T-helper 9 cell (primary cell): Measurements from ENCODE around the gene CAPN7.
A peak's percentile ranks its signal among the peaks of the same experiment; 100 is the strongest.
"Not testable (repeated sequence)": the region's sequence is repeated elsewhere in the genome, so short reads cannot be mapped to it uniquely, and the experiment has no call there.

Experiments
- DNase-seq: peaks from one replicate; pipeline ENCODE4 v3.0.0-alpha.2; 2020
- total RNA-seq, 2 donors: gene quantifications; one replicate each; lab custom pipeline; 2026; lab: John Stamatoyannopoulos, UW

The CAPN7 gene
- total RNA-seq = 69.3 to 128 reads per million in 2 donors

DNA sequence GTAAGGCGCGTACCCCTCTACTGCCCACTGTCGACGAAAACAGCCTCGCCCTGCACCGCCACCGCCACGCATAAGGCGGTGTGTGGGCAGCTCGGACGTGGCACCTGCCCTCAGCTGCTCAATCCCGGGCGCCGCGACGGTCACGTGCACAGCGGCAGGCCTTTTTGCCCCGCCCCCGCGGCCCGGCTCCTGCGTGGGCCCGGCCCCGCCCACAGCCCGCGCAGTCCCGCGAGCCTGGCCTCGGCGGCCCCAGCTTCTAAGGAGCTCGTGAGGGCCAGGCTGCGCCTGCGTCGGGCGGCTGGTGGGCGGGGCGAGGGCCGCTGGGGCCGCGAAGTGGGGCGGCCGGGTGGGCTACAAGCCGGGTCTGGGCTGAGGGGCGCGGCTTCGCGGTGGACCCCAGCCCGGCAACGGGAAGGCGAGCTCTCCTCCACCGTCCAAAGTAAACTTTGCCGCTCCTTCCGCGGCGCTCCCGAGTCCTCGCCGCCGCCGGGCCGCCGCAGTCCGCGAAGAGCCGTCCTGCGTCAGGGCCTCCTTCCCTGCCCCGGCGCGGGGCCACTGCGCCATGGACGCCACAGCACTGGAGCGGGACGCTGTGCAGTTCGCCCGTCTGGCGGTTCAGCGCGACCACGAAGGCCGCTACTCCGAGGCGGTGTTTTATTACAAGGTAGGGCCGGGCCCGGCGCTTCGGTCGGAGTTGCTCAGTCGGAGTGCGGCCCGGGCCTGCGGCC, at the start of gene CAPN7:
TSS of gene CAPN7 (plus strand) at position 313 of the 728 bp plus-strand sequence. CDS start at position 563, 250 bp downstream.
- DNase-seq = peak; percentile 92

DNA sequence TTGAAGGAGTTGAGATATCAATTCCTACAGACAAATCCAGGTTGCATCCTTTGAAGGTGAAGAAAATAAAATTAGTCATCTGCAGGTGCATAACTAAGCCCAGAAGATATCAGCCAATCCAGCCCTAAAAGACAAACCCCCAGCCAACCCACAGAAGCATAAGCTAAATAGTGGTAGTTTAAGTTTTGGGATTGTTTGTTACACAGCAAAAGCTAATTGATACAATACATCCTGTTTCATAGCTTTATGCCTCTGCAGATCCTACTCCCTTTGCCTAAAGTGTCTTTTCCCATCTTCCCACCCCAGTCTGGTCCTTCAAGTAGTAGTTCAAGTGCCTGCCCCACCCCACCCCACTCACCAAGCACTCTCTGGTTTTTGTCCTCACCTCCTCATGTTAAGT, 48.6 kb upstream of the CAPN7 start:
- DNase-seq = no peak

DNA sequence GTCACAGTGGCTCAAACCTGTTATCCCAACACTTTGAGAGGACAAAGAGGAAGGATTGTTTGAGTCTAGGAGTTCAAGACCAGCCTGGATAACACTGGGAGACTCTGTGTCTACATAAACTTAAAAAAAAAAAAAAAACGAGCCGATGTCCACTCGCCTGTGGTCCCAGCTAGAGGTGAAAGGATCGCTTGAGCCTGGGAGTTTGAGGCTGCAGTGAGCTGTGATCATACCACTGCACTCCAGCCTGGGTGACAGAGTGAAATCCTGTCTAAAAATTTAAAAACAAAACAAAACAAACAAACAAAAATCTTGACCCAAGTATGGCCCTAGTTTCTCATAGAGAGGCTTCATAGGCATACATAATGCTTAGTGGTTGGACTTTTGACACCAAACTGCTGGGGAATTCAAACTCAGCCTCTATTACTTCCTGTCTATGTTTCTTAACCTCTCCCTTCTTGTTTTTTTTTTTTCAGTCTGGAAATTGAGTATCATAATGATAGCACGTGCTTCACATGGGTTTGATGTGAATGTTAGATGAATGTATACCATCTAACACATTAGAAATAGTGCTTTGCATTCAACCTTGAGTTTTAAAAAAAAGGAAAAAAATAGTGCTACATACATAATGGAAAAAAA, 46.4 kb upstream of the CAPN7 start:
- DNase-seq = no peak

GRCh38 chr3:15160662-15161061, 45.4 kb upstream of the CAPN7 start:
- no peak for DNase-seq

GRCh38 chr3:15161133-15161532, 44.9 kb upstream of the CAPN7 start:
- DNase-seq = no peak

GRCh38 chr3:15163656-15164055, 42.4 kb upstream of the CAPN7 start:
- not testable (repeated sequence) for DNase-seq

- no peak for DNase-seq
These were observed 41.7 kb upstream of the CAPN7 start for GRCh38 chr3:15164340-15164739.

DNA sequence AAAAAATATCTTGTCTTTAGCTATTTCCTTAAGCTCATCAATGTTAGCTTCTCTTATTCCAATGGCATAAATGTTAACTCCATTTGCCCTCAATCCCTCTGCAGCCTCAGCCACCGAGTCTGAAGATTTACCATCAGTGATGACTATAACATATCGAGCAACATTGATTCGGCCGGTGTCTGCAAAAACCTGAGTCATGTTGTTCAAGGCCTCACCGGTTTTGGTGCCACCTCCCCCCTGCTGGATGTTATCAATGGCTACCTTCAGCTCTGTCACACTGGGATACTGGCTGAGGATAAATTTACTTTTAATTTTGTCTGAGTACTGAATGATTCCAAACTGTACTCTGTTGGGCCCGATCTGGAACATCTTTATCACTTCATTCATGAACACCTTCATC, 41.0 kb upstream of the CAPN7 start:
- no peak for DNase-seq

- not testable (repeated sequence) for DNase-seq
These were observed 39.7 kb upstream of the CAPN7 start for GRCh38 chr3:15166391-15166790.

- DNase-seq = no peak
These were observed 35.0 kb upstream of the CAPN7 start for GRCh38 chr3:15171096-15171495.

DNA sequence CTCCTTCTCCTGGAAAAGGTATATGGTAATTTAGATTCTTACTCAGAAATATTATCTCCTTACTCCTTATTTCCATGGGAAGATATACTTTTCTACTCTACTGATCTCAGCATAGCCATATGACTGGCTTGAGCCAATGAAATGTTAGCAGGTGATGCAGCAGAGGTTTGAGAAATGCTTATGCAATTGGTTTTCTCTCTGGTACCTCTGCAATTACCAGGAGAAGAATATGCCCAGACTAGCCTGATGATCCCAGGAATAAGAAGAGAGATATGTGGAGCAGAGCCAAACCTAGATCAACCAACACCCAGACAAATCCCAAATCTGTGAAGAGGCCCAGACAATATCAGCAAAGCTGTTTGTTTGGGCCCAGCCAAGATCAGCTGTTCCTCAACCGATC, 33.2 kb upstream of the CAPN7 start:
- no peak for DNase-seq

DNA sequence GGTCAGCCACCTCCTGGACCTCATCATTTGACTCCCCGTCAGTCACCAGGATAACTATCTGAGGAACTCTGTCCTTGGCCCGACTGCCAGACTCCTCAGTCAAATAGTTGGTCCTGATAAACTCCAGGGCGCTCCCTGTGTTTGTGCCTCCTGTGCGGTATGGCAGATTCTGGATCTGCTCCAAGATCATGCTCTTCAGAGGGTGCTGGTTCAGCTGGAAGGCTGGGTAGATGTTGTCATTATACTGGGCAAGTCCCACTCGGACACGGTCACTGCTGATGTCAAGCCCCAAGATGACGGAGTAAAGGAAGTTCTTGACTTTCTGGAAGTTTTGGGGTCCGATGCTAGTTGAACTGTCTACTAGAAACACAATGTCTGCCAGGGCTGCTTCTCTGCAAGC, 31.1 kb upstream of the CAPN7 start:
- DNase-seq = no peak

- DNase-seq = no peak
These were observed 30.4 kb upstream of the CAPN7 start for GRCh38 chr3:15175605-15176004.

GRCh38 chr3:15180042-15180611, 25.9 kb upstream of the CAPN7 start:
- DNase-seq = no peak

DNA sequence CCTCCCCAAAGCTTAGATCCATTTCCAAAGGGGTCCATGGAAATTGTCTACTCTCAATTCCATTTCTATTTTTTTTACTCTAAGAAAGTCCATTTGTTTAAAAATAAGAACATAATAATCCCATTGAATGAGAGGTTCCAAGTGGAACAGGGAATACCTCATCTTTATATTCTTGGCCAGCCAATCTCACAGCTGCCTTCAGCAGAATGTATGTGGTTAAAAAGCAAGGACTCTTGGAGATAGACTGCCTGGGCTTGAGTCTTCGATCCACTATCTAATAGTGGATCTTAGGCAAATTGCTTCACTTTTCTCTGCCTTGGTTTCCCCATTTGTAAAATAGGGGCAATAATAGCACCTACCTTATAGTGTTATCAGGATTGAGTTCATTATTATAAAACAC, 24.5 kb upstream of the CAPN7 start:
- no peak for DNase-seq

DNA sequence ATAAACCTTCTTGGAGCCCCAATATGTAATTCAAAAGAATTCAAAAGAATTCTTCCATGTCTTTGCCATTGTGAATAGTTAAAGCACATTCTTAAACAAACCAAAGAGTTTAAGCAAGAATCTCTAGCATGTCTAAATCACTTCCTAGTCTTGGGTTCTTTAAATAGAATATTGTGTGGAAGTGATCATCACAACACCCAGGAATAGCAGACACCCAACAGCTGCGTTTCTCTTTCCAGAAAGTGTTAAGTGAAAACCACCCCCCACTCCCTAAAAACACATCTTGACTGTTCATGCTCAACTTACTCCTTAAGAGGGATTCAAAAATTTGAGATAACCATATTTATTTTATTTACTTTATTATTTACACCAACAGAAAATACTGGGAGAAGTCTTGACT, 24.1 kb upstream of the CAPN7 start:
- no peak for DNase-seq

DNA sequence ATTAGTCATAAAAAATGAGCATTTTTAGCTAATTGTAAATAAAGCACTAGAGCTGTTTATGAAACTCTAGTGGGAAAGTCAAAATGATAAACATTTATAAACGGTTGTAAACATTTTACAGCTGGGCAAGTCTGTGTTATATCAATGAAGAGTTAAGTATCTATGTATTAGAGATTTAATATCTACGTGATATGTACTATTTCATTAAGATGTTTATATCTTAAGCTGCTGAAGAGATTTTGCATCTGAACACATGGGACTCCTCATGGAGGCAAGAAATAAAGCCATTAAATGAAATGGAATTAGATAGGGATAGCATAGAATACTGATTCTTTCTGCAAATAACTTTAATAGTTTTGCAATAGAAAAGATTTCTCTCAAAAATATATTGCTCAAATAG, 23.0 kb upstream of the CAPN7 start:
- DNase-seq = no peak

- DNase-seq = no peak
These were observed 20.6 kb upstream of the CAPN7 start for GRCh38 chr3:15185404-15185803.

DNA sequence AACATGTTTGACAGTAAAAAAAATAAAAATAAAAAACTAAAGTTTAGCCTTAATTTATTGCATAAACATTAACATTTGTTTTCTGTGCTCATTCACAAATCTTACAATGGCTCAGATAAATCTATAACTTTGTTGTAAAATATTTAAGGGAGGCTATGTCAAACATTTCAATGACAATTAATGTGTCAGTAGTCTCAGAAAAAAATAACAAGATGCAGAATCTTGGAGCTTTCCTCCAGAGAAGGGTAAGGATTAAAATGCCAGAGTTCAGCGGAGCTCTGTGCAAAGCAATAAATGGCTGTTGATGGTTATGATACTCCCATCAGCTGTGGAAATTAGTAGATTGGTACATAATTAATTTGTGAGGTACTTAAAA, 20.0 kb upstream of the CAPN7 start:
- DNase-seq = no peak

DNA sequence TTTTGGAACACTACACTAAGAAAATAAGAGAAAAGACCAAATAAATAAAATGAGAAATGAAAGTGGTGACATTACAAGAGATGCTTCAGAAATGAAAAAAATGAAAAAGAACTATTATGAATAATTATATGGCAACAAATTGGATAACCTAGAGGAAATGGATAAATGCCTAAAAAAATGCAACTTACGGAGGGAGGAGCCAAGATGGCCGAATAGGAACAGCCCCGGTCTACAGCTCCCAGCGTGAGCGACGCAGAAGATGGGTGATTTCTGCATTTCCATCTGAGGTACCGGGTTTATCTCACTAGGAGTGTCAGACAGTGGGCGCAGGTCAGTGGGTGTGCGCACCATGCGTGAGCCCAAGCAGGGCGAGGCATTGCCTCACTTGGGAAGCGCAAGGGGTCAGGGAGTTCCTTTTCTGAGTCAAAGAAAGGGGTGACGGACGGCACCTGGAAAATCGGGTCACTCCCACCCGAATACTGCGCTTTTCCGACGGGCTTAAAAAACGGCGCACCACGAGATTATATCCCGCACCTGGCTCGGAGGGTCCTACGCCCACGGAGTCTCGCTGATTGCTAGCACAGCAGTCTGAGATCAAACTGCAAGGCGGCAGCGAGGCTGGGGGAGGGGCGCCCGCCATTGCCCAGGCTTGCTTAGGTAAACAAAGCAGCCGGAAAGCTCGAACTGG, 19.4 kb upstream of the CAPN7 start:
- DNase-seq = not testable (repeated sequence)

DNA sequence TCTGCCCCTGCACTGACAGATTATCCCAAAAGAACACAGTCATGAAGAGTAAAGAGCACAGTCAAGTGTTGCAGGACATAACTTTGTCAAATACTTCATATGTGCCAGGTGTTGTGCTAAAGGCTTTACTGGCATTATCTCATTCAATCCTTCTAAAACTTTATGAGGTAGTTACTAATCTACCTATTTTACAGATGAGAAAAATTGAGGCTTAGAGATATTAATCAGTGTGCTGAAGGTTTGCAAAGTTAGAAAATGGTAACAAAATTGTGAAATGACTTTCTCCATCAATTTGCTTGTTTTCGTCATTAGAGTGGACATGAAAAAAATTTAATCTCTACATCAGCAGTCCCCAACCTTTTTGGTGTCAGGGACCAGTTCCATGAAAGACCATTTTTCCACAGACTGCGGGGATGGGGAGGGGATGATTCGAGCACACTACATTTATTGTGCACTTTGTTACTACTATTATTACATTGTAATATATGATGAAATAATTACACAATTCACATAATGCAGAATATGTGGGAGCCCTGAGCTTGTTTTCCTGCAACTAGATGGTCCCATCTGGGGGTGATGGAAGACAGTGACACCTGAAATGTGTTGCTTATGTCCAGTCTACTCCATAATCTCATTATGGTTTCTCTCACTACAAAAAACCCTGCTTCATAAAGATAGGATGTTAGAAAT, 8.6 kb upstream of the CAPN7 start:
- no peak for DNase-seq

- DNase-seq = no peak
These were observed 7.4 kb upstream of the CAPN7 start for GRCh38 chr3:15198686-15199085.

DNA sequence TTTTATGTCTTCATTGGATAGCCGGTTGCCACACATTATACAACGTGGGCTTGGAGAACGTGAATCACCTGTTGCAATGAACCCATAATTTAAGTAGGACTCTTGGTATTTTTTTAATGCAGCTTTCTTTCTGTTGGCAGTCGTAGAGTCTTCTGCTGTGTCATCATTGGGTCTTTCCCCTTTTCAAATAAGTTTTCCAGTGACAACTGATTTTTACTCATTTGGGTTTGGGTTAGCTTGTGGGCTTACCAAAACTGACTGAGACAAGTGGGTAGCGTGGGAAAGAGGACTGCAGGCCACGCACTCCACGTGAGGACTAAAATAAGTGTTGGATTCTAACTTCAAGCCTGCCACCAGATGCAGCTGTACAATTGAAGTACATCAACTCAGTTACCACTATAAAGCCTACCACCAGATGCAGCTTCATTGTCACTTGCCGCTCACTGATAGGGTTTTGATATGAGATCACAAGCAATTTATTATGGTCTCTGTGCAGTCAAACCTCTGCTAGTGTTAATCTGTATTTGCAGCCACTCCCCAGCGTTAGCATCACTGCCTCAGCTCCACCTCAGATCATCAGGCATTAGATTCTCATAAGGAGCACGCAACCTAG, 6.4 kb upstream of the CAPN7 start:
- DNase-seq = no peak
